Activated naive CD4-positive, alpha-beta T cell treated with anti-CD3 and anti-CD28 coated beads, Interleukin-2, amount 10 ng/mL, durations not matched to agents 5 hours and 36 hours (primary cell): ENCODE data around the gene ARHGAP20. TPM values are rescaled to one million over a fixed set of nuclear protein-coding genes. Genes with fewer than 3 reads are reported as not detected.

ENCODE experiments used
- total RNA-seq, 2 experiments: library from RNA; stranded (reverse); gene quantifications; one replicate each; pipeline ENCODE4 v1.2.3, GENCODE V29; 2021

The ARHGAP20 gene
- total RNA-seq, result not detected

GRCh38 chr11:110711776-110712658, at the start of gene ARHGAP20:
TSS of gene ARHGAP20 (minus strand) at chr11:110712437. CDS start at chr11:110712231, 206 bp downstream.

